Stromal cell of bone marrow (primary cell): Measurements from ENCODE around the gene LILRA5.
"Not testable (repeated sequence)": the region's sequence is repeated elsewhere in the genome, so short reads cannot be mapped to it uniquely, and the experiment has no call there.

Experiments used
- DNase-seq: peaks from one replicate; pipeline ENCODE4 v3.0.0-alpha.2; 2012; ENCODE audit warnings: low read depth

The LILRA5 gene

DNA sequence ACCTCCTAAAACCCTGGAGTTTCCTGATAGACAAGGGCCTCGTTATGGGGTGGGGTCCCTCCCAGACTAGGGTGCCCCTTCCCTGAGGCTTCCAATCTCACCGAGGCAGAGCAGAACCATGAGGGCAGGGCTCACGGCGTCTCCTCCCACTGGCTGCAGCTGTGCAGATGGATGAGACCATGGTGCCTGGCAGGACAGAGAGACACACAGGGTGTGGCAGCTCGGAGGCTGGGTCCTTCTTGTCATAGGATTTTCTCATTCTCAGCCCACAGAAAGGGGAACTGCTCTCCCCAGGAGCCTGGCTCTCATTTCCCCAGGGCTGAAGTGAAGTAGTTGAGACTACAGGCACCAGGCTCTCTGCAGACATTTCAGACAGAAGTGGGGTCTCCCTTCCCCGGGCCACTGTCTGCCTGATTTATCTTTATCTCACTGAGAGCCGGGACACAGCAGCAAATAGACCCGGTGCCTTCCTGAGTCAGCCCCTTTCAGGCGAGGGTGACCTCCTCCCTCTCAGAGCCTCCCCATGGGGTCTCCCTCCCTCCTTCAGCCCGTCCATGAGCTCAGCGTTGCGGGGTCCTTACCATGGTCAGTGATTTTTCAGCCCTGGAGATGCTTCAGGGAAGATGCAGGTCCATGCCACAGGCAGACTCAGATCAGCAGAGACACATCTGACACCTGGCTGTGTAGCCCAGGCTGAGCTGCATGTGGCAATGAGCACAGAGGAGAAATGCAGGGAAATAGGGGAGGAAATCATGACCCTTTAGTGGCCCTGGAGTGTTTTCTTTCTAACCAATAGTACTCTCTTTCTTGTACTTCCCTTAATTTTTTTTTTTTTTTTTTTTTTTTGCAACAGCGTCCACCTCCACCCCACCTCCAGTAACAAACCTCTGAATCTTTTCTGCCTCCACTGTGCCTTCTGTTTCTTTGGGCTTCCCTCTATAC is at the start of gene LILRA5:
TSS of gene LILRA5 (minus strand) at position 731 of the 942 bp plus-strand sequence. CDS start at position 584, 147 bp downstream.
- no peak for DNase-seq

DNA sequence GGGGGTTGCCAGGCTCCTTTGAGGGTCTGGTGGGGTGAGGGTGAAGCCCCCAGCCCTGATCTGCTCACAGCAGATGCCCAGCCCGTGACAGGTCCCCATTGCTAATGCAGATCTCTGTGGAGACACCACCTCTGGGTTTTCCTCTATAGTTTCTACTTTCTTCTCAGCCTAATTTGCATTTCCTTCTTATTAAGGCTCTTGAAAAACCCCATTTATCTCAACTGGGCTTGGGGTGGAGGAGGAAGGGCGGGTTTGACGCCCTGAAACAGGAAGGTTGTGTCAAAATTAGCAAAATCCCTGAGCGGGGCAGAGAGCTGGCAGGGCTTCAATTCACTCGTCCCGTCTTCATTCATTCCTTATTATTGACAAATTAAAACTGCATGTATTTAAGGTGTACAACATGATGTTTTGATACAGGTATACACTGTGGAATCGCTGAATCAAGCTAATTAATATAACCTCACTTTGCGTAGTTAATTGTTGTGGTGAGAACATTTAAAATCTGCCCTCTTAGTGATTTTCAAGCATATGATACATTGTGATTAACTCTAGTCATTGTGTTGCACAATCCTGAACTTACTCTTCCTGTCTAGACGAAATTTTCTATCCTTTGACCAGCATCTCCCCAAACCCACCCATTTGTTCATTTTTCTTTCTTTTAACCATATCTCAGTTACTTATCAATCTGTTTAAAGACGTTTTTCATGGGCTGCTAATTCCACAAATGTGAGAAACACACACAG is 48.9 kb upstream of the LILRA5 start:
- DNase-seq, result not testable (repeated sequence)

DNA sequence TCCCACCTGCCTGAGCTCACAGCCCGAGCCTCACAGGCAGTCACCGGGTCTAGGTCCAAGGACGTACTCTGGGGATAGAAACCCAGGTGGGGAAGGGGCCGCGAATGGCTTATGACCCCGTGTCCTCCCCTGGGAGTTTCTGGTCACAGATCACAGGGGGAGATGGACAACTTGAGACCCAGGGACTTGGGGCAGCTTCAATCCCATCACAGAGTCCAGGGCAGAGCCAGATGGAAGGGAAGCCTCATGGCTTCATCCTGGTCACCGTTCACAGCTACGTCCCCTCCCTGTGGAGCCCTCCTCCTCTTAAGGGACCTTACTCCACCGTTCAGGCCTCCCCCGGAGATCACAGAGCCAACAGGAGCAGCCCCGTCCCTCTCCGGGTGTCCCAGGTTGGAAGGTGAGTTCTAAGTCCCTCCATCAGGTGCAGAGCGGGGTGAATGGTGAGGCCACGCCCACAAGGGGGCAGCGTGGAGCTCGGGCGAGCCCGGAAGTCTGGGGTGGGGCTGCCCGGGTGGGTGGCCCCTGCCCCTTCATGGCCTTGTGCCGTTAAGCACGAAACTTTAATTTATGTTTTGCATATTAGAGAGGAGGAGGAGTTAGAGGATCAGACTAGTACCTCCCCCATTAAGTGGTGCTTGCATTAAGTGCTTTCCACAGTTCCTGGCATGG is 46.3 kb upstream of the LILRA5 start:
- not testable (repeated sequence) for DNase-seq

DNA sequence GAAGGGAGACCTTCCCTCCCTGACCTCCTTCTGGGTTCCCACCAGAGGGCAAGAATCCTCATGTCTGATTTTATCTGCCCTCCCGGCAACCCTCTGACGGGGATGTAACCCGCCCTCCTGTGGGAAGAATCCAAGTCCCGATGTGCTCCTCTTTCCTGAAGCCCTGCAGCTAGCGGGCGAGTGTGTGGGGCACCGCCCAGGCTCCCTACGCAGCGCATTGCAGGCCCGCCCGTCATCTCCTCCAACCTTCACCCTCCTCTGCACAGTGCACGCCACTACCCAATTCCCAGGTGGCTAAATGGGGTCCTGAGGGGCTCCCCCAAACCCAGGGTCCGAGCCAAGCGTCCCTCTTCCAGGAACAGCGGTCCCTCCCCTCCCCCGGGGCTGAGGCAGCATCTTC is 44.4 kb upstream of the LILRA5 start:
- DNase-seq, result no peak

DNA sequence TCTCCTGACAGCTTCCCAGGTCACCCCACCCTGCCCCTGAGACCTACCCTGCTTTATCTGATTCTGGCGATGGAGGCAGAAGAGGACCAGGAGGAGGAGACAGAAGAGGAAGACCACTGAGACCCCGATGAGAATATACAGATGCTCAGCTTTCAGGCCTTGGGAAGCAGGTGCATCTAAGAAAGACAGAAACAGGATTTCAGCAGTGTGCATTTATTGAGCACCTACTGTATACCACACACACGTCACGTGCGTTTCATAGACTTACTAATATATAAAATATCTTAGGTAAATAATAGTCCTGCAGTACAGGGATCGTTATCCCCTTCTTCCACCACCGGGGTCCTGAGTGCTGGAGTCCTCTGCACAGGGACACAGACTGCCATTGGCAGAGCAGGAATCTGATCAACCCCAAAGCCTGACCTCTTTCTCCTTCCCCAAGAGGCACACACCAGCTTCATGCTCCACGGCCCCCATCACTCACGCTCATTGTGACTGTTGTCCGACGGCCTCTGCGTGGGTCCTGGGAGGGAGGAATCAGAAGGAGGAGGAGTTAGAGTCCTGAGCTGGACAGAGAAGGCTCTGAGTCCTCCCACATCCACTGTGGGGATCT is 43.6 kb upstream of the LILRA5 start:
- DNase-seq, result no peak

DNA sequence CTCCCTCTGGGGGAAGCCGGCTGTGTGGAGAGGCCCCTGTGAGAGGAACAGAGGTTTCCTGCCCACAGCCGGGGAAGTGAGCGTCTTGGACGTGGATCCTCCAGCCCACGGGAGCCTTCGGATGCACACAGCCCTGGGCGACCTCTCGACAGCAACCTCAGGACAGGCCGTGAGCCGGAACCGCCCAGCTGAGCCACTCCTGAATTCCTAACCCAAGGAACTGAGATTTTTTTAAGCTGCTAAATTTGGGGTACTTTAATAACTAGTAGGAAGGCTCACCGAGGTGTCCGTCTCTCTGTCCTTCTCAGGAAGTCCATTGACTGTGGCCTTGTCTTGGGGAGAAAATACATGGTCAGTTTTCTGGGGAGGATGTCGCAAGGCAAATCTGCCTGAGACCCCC is 42.7 kb upstream of the LILRA5 start:
- no peak for DNase-seq

DNA sequence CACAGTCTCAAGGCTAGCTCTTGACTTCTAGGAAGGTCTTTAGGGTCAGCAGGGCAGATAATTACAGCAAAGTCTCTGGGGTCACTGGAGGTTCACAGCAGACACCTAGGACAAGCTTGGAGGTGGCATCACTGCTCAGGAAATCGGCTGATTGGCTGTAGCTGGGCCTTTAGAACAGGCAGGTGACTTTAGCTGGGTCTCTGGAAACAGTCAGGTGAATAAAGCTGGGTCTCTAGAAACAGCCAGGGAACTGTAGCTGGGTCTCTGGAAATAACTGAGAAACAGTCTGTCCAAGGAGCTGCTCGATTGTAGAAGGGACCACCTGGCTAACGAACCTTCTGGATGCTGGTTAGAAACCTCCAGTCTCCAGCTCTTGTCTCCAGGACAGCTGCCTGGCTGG is 41.8 kb upstream of the LILRA5 start:
- DNase-seq, result no peak

DNA sequence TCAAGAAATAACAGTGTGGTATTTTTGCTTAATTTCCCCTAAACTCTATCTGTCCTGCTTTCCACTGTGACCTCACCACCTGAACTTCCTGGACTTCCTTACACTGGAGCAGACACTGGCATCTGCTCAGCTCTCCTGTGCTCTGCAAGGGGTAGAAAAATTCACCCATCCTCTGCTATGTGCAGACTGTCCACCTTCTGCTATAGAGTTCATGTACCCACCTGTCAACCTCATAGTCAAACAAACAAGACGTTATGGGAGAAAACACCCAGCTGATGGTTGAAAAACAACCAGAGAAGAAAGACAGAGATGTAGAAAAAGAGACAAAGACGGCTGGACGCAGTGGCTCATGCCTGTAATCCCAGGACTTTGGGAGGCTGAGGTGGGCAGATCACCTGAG is 39.6 kb upstream of the LILRA5 start:
- no peak for DNase-seq

DNA sequence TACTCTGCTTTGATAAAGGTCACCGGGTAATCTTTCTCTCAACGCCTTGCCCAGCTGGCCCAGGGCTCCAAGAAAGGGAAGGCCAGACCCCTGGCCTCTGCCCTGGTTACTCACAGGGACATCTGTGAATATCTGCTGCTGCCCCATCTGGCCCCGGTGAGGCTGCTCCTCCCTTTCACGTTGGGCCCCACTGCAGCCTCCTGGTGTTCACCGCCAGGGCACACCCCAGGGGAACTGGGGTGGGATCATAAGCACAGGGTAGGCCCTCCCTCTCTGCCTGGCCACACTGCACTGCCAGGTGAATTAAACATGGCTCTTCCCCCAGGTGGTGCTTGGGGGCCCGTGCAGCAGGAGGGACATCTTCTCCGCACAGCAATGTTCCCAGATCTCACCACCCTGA is 39.1 kb upstream of the LILRA5 start:
- no peak for DNase-seq

DNA sequence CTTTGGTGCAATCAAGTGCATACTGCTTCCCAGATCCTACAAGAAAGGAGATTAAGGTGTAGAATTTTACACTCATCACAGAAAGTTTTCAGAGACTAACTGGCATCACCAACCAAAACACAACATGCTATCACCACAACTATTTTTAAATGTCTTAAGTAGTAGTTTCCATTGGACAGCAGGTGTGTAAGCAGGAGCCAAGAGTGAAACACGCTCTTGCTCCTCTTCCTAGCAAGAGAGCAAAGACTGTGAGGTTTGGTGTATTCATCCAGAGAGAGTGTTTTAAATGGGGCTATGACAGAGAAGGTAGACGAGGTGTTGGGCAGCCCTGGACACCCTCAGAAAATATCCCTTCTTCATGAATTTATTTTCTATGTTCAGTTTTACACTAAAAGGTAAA is 38.5 kb upstream of the LILRA5 start:
- DNase-seq, result no peak

DNA sequence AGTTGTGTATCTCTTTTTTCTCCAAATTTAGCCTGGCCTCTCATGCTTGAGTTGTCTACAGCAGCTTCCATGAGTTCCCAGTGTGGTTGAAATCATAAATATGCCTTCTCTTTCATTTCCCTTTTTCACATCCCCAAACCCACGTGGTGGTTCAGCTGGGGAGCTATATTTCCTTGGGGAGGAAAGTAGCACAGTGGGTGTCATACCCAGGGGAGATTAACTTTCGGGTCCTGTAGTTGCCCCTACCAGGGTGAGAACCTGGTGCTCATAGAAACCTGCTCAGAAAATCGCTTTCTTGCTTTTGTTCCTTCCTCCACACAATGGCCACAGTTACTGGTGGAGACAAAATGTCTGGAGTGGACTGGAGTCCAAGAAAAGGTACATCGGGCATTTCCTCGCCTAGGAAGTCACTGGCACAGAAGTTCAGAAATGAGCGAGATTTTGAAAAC is 33.0 kb upstream of the LILRA5 start:
- no peak for DNase-seq

DNA sequence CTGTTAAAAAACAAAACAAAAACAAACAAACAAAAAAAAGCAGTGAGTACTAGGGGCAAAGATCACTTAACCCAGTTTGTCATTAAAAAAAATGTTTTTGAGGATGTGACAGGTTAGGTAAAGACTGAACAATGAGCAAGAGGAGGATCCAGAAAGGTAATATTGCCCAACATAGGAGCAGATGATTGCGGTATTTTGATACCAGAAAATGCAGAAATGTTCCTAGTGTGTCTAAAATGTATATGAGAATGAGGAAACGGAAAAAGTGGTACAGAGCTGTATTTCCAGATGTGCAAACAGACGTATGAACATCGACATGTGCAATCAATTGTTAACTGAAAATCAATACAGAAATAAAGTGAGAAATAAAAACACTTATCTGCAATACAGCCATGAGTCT is 30.9 kb upstream of the LILRA5 start:
- DNase-seq, result no peak

DNA sequence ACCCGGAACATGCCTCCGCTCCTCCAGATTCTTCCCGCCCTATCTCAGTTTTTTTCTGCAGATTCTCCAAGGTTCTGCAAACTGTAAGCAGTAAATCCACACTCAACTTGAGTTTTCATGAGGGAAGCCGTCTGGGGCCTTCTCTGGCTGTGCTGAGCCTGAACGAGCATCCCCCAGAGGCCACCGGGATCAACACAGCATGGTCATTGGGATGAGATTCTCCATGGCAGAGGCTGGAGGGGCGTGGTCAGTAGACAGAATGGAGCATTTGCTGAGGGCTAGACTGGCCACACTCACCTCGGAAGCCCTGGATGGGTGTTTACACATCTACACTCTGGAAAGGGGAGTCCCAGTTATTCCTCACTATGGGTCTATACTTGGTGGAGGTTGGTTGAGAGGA is 28.3 kb upstream of the LILRA5 start:
- no peak for DNase-seq

DNA sequence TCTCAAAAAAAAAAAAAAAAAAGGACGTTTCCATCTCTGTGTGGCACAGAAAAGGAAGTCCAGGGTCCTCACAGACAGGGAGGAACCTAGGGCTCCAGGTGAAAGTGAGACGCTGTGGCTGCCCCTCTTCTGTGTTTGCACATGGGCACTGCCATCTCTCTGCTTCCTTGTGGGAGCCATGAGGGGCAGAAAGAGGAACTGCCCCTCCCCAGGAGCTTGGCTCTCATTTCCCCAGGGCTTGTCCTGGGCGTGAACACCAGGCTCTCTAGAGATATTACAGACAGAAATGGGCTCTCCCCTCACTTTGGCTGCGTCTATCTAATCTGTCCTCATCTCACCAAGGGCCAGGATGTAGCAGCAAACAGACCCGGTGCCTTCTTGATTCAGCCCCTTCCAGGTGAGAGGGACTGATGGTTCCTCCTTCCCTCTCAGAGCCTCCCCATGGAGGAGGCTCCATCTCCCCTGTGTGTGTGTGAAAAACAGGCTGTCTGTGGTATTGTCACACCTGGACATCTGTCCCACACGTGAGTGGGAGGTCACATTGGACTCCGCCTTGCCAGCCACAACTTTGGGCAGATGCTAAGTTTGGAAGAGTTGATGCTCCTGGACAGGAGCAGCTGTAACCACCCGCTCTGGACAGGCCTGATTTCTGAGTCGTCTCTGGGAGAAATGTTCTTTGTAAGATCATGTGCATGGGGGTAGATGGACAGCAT is 26.8 kb upstream of the LILRA5 start:
- DNase-seq, result no peak

DNA sequence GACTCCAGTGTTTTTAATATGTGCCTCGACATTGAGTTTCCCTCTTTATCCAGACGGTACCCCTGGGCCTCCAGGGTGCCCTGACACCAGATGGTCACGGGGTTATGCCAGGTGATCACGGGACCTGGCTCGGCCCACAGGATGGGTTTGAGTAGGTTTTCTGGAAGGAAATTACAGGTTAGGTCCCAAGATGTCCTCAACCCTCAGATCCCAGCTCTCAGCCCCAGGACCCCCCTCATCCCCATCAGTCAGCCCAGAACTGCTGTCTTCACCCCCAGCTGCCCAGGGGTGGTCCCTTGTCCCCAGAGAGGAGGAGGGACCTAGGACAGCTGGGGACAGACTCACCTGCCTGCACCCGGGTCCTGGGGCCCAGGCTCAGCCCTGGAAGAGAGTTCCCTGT is 25.6 kb upstream of the LILRA5 start:
- DNase-seq, result no peak

DNA sequence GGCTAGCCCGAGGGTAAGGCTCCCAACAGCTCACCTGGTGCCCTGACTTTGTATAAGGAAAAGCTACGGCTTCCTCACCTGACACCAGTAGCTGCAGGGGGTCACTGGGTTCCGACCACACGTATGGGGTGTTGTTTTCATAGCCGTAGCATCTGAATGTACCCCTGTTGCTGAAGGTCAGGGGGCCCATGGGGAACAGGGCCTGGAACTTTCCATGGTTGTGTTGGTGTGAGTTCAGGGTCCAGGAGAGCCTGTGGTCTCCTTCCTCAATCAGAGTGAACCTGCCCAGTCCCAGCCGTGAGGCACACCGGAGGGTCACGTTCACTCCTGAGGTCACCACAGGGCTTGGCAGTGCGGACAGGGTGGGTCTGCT is 24.9 kb upstream of the LILRA5 start:
- no peak for DNase-seq

DNA sequence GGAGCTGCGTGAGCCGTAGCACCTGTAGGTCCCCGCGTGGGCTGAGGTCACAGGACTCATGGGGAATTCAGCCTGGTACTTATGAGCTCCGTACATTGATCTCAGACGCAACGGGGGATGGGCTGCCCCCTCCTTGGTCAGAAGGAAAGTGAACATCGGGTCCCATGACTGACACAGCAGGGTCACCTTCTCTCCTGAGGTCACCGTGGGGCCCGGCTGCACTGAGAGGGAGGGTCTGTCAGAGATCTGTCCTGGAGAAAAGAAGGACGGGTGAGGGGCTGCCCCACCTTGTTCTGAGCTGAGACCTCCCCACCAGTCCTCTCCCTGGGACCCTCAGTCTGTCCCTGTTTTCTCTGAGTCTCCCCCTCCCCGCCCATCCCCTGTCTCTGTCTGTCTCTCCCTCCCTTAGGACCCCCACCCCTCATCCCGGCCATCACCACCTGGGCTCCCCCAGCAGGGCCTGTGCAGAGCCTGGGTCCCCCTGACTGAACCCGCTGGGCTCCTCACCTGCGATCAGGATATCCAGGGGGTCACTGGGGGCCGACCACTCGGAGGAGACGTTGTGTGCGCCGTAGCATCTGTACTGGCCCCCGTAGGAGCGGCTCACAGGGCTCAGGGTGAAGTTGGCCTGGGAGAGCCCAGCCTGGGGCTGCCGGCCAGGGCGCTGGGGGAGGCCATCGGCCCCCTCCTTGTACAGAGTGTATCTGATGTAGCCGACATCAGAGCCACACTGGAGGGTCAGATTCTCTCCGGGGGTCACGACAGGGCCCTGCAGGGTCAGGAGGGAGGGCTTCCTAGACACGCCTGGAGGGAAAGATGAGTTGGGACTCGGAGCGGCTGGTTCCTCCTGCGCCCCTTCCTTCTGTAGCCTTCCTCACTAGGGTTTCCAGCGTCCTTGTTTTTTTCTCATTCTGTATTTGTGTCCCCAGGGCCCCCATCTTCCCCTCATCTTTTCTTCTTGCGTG is 24.2 kb upstream of the LILRA5 start:
- no peak for DNase-seq

DNA sequence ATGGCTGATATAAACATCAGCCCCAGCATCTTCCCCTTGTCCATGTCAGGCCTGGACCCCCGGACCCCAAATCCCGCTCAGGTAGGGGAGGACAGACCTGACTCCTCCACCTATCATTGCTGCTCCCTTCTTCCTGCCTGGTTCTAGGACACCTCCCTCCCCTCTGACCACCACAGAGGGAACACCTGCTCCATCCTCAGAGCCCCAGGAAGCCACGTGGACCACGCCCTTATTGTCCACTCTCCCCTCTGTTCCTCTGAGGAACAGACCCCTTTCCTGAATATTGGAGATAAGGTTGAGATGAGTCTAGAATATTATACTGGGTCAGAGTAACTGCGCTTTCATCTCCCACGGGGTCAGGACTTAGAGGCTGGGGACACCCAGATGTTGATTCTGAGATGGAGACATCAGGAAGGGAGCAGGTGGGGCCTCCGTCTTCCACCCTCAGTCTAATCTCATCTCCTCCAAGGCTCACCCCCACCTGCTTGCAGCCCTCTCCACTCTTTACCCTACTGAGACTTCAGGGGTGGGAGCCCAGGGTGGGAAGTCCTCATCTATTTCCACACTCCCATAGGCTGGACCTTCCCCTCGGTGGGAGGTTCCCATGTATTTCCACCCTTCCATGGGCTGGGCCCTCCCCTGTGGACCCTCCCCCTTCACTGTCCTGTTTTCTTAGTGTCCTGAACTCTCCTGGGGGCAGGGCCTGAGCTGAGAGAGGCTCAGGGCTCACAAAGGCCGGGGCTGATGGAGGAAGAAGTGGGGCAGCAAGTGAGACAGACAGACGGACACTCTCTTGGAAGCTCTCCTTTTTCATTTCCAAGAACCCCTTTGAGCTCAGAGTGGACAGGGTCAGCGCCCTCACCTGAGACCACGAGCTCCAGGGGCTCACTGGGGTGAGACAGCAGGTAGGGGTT is 23.3 kb upstream of the LILRA5 start:
- no peak for DNase-seq

DNA sequence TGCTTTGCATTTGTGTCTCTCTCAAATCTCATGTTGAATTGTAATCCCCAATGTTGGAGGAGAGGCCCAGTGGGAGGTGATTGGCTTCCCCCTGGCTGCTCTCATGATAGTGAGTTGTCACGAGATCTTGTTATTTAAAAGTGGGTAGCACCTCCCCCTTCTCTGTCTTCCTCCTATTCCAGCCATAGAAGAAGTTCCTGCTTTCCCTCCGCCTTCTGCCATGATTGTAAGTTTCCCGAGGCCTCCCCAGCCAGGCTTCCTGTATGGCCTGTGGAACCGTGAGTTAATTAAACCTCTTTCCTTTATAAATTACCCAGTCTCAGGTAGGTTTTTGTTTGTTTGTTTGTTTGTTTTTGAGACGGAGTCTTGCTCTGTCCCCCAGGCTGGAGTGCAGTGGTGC is 22.2 kb upstream of the LILRA5 start:
- DNase-seq, result no peak
